ENCODE results near the gene PIP5K1B. TPM values are rescaled to one million over a fixed set of nuclear protein-coding genes. Genes with fewer than 3 reads are reported as not detected.

Gene PIP5K1B
- total RNA-seq, 1 experiment from 2014 or later = not detected

DNA sequence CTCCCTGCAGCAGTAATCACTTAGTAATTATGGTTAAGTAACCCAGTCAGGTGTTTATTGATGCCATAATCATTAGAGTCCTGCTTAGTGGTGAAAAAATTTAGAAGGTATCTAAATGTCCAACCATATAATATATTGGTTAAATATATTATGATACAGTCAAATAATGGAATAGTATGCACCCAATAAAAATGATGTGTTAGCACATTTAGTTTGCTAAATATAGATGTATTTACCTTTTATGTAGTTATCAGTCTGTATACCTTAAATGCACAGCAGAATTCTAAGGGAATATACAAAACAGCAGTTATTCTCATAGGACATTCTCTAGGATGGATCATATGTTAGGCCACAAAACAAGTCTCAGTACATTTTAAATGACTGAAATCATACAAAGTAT lies 218.4 kb downstream of the PIP5K1B start:
- intact Hi-C loops (cut with micrococcal nuclease) = no loop called here
- H3K4me1 ChIP-seq (ENCODE audit: insufficient read depth, low read length) = no peaks in the 10 kb centered on the region

DNA sequence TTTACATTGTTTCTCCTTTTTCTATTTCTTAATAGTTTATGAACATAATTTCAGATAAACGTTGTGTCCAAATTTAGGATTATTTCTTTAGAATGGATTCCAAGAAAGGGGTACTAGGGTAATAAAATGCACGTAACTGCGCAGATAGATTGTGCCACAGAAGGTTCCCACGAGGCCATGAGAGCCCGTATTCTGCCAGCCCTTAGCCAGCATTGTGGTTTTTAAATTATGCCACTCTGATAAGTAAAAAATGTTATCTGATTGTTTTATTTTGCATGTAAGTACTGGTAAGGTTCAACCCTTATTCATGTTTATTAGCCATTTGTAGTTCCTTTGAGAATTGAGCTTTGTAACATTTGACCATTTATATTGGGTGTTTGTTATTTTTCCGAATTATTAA lies 220.1 kb downstream of the PIP5K1B start:
- ChIA-PET CTCF (no interaction called here), POLR2A (ENCODE audit: unreplicated experiment) (no interaction called here)
- ATAC-seq (no peak), DNase-seq (no peak)
- Histone ChIP-seq H3F3A (ENCODE audit: low read length, unreplicated experiment) (no peaks in the 10 kb centered on the region), H3K9me2 (replicated peaks; ENCODE audit: low read length) (no peaks in the 10 kb centered on the region), H3K9ac (ENCODE audit: low read length) (no peak overlapping the region), H3K4me2 (ENCODE audit: low read length) (no peak overlapping the region), H3K79me2 (ENCODE audit: low read length) (no peaks in the 10 kb centered on the region), H3K4me1 (ENCODE audit: insufficient read depth, low read length) (no peaks in the 10 kb centered on the region), H3K36me3 (ENCODE audit: low read depth, low read length) (no peaks in the 10 kb centered on the region), H3K27ac (ENCODE audit: low read length) (no peak overlapping the region), H3K27me3 (ENCODE audit: low read length) (peaks cover 6% of the 10 kb centered on the region; the same call in 1 of the 2 replicates), H3K9me3 (ENCODE audit: low read length) (no peaks in the 10 kb centered on the region), H3K4me3 (ENCODE audit: low read length) (no peak overlapping the region), H2AFZ (ENCODE audit: low read length) (no peak overlapping the region), H4K20me1 (ENCODE audit: low read length) (no peaks in the 10 kb centered on the region)
- TF ChIP-seq, protein P1, sequence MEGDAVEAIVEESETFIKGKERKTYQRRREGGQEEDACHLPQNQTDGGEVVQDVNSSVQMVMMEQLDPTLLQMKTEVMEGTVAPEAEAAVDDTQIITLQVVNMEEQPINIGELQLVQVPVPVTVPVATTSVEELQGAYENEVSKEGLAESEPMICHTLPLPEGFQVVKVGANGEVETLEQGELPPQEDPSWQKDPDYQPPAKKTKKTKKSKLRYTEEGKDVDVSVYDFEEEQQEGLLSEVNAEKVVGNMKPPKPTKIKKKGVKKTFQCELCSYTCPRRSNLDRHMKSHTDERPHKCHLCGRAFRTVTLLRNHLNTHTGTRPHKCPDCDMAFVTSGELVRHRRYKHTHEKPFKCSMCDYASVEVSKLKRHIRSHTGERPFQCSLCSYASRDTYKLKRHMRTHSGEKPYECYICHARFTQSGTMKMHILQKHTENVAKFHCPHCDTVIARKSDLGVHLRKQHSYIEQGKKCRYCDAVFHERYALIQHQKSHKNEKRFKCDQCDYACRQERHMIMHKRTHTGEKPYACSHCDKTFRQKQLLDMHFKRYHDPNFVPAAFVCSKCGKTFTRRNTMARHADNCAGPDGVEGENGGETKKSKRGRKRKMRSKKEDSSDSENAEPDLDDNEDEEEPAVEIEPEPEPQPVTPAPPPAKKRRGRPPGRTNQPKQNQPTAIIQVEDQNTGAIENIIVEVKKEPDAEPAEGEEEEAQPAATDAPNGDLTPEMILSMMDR (conservative IDR thresholded peaks at IDR 0.05; ENCODE audit: low read depth, low read length) = no peak
- TF ChIP-seq EZH2phosphoT487 (IDR thresholded peaks at IDR 0.05; ENCODE audit: borderline replicate concordance, low read length) (no peak), EZH2 (IDR thresholded peaks at IDR 0.05; ENCODE audit: low read length, unreplicated experiment) (no peak)
- intact Hi-C loops (cut with micrococcal nuclease) = no loop called here
- BruUV-seq (replicated peaks) = no TSS peak

More for the DNA sequence above, 218.4 kb downstream of the PIP5K1B start:
- Histone ChIP-seq H3K9me2 (replicated peaks; ENCODE audit: low read length) (no peaks in the 10 kb centered on the region), H3K9ac (ENCODE audit: low read length) (no peak overlapping the region), H3K9me3 (ENCODE audit: low read length) (no peaks in the 10 kb centered on the region), H3K36me3 (ENCODE audit: low read depth, low read length) (no peaks in the 10 kb centered on the region), H2AFZ (ENCODE audit: low read length) (no peak overlapping the region), H3F3A (ENCODE audit: low read length, unreplicated experiment) (no peaks in the 10 kb centered on the region), H4K20me1 (ENCODE audit: low read length) (no peaks in the 10 kb centered on the region), H3K4me3 (ENCODE audit: low read length) (no peak overlapping the region), H3K79me2 (ENCODE audit: low read length) (no peaks in the 10 kb centered on the region), H3K4me2 (ENCODE audit: low read length) (no peak overlapping the region), H3K27me3 (ENCODE audit: low read length) (peaks cover 11% of the 10 kb centered on the region; the same call in 1 of the 2 replicates), H3K27ac (ENCODE audit: low read length) (no peak overlapping the region)
- no peak for TF ChIP-seq EZH2 (IDR thresholded peaks at IDR 0.05; ENCODE audit: low read length, unreplicated experiment)
- TF ChIP-seq, protein P1 (conservative IDR thresholded peaks at IDR 0.05; ENCODE audit: low read depth, low read length) = no peak
- TF ChIP-seq EZH2phosphoT487 (IDR thresholded peaks at IDR 0.05; ENCODE audit: borderline replicate concordance, low read length) = no peak
- no peak for ATAC-seq
- ChIA-PET CTCF (no interaction called here), POLR2A (ENCODE audit: unreplicated experiment) (no interaction called here)
- BruUV-seq (replicated peaks) = no TSS peak
- DNase-seq = no peak

DNA sequence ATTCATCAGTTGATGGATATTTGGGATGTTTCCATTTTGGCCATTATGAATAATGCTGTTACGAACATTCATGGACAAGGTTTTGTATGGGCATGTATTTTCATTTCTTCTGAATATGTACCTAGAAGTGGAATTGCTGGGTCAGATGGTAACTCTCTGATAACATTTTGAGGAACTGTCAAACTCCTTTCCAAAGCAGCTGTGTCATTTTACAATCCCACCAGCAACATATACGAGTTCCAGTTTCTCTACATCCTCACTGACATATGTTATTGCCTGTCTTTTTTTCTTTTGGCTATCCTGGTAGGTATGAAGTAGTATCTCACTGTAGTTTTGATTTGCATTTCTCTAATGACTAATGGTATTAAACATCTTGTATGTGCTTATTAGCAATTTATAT lies 222.1 kb downstream of the PIP5K1B start:
- Histone ChIP-seq H3K4me1 (ENCODE audit: insufficient read depth, low read length) (no peaks in the 10 kb centered on the region), H3K79me2 (ENCODE audit: low read length) (no peaks in the 10 kb centered on the region), H3F3A (ENCODE audit: low read length, unreplicated experiment) (no peaks in the 10 kb centered on the region), H3K4me3 (ENCODE audit: low read length) (no peak overlapping the region), H3K4me2 (ENCODE audit: low read length) (no peak overlapping the region), H2AFZ (ENCODE audit: low read length) (no peak overlapping the region), H3K27me3 (ENCODE audit: low read length) (peaks cover 15% of the 10 kb centered on the region), H3K27ac (ENCODE audit: low read length) (no peak overlapping the region), H3K9ac (ENCODE audit: low read length) (no peak overlapping the region), H3K36me3 (ENCODE audit: low read depth, low read length) (no peaks in the 10 kb centered on the region), H4K20me1 (ENCODE audit: low read length) (no peaks in the 10 kb centered on the region), H3K9me3 (ENCODE audit: low read length) (no peaks in the 10 kb centered on the region), H3K9me2 (replicated peaks; ENCODE audit: low read length) (no peaks in the 10 kb centered on the region)
- intact Hi-C loops (cut with micrococcal nuclease) = no loop called here
- no TSS peak for BruUV-seq (replicated peaks)
- CTCF ChIA-PET = no interaction called here
- DNase-seq = no peak
- TF ChIP-seq, protein P1 (conservative IDR thresholded peaks at IDR 0.05; ENCODE audit: low read depth, low read length) = no peak
- TF ChIP-seq EZH2 (IDR thresholded peaks at IDR 0.05; ENCODE audit: low read length, unreplicated experiment) (no peak), EZH2phosphoT487 (IDR thresholded peaks at IDR 0.05; ENCODE audit: borderline replicate concordance, low read length) (no peak)
- POLR2A ChIA-PET (ENCODE audit: unreplicated experiment) = no interaction called here
- ATAC-seq = no peak

All from PC-3 (cell line).